GM12872 (cell line): ENCODE measurements around the gene MTURN.

Experiments used
- TF ChIP-seq, protein P1 (sequence below): IDR thresholded peaks from 3 replicates; pipeline ENCODE4 v1.5.1; 2011; ENCODE audit warnings: low read depth, mild to moderate bottlenecking, low read length, moderate library complexity; ENCODE audit not compliant: insufficient read depth

MTURN gene

DNA sequence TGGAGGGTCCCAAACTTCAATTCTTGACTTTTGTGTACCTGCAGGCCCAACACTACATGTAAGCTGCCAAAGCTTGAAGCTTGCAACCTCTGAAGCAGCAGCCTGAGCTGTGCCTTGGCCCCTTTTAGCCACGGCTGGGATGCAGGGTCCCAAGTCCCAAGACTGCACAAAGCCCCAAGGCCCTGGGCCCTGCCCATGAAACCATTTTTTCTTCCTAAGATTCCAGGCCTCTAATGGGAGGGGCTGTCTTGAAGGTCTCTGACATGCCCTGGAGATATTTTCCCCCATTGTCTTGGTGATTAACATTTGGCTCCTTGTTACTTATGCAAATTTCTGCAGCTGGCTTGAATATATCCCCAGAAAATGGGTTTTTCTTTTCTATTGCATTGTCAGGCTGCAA lies 52.7 kb downstream of the MTURN start:
- TF ChIP-seq, protein P1, sequence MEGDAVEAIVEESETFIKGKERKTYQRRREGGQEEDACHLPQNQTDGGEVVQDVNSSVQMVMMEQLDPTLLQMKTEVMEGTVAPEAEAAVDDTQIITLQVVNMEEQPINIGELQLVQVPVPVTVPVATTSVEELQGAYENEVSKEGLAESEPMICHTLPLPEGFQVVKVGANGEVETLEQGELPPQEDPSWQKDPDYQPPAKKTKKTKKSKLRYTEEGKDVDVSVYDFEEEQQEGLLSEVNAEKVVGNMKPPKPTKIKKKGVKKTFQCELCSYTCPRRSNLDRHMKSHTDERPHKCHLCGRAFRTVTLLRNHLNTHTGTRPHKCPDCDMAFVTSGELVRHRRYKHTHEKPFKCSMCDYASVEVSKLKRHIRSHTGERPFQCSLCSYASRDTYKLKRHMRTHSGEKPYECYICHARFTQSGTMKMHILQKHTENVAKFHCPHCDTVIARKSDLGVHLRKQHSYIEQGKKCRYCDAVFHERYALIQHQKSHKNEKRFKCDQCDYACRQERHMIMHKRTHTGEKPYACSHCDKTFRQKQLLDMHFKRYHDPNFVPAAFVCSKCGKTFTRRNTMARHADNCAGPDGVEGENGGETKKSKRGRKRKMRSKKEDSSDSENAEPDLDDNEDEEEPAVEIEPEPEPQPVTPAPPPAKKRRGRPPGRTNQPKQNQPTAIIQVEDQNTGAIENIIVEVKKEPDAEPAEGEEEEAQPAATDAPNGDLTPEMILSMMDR = no peak

DNA sequence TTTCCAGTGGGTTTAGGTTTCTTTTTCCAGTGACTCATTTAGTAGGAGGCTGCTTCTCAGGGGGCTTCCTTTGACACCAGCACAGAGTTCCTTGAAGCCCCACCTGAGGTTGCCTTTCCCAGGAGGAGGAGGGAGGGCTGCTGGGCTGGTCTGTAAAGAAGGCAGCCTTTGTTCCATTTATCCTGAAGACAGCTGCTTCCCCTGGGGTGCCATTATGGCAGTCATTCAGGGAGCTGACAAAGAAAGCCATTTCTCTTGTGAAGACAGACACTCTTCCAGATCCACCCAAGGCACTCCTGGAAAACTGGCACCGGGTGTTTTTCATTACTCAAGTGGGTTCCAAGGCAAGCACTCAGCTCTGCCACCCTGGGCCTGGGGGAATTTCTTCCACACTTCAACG lies 54.0 kb downstream of the MTURN start:
- TF ChIP-seq, protein P1 = no peak

DNA sequence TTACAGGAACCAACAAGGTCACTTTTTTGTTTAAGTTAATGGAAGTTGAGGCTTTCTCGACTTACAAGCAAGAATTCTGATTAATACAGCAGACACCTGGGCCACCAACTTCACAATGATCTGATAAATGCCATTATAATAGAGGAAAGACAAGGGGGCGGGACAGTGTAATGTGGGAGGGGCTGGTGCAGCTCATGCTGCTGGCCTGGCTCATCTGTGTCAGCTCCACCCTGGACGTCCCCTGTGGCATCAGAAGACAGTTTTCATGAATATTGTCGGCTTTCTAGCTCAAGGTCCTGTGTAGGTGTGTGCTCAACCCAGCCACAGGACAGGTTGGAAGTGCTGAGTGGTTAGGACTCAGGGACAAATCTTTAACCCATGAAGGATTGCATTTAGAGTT lies 57.0 kb downstream of the MTURN start:
- TF ChIP-seq, protein P1 = no peak

DNA sequence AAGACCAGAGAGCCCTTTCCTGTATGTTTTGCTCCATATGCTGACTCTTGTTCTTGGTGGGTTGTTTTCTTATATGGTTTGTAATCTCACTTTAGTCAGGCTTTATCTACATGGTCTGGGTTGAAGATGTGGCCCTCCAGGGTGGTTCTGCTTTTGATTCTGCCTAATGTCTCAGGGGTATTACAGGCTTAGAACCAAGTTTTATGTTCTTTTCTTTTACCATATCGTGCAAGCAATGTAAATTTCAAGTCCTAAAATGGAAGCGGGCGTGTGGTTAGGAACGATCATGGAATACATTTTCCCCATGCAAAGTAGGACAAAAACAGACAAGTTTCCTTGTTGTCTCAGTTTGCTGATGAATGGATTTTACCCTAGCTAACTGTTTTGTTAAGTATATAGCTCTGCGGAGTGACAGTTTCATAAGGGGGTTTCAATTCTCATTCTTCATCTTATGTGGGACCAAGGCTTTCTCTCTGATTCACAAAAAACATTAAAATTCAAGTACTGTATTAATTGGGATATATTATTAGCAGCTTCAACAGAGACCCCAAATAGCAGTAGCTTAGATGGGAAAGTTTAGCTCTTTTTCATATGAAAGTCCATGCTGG lies 58.7 kb downstream of the MTURN start:
- TF ChIP-seq, protein P1 = no peak

DNA sequence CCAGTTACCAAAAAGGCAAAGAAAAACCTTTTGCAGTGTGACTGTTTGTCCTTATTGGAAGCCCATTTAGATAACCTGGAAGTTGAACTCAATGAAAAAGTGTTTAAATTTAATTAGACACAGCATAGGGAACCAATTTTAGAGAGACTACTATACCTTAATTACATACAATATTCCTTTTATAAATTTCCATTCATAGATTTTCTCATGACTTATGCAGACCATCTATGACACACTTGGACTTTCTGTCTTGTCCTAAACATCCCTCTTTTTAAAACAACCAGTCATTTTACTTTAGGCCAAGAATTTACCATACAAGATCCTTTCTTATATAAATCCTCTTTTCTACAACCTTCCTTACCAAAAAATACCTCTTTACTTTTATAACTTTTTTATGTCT lies 61.6 kb downstream of the MTURN start:
- TF ChIP-seq, protein P1 = no peak

DNA sequence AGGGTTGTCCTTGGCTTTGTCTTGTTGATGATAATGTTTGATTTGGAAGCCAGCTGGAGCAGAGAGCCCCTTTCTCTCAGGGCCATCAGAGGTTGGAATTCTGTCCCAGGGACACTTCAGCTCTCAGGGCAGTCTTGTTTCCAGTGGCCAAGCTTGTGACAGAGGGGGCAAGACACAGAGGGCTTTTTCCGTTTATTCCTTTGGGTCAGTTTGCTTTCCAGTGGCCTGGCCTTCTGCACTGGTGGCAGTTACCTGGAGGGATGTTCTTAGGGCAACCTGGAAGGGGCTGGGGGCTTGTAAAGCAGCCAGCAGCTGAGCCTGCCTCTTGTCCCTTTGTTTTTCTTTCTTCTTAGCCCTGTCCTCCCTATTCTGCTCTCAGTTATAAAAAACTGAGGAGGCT lies 62.7 kb downstream of the MTURN start:
- TF ChIP-seq, protein P1 = no peak

DNA sequence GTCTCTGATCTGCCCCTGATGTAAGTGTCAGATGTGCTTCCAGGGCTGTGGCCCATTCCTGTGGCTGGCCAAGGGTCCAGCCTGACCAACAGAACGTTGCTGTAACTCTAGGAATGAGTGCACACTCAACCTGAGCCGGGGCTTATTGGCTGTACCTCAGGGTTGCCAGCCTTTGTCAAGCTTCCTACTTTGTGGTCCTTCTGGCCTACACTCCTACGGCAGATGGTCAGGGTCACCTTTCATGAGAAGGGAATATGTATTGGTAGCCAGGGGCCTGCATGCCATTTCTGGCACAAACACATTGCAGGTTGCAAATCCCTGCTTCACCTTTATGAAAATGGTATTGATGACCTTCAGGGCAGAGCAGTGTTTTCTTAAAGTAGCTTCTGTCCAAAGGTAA lies 64.5 kb downstream of the MTURN start:
- TF ChIP-seq, protein P1 = no peak
